ENCODE results near the gene MMD2. TPM values are rescaled to one million over a fixed set of nuclear protein-coding genes. Genes with fewer than 3 reads are reported as not detected.

MMD2 gene
- polyA plus RNA-seq, 2 of the 4 experiments (the other 2 are of a cell fraction): not detected

GRCh38 chr7:4951304-4951703, 7.7 kb downstream of the MMD2 start:
- no peak for ATAC-seq
- WGBS (ENCODE audit: missing lambda C conversion rate): 0% methylated on average over 5 of the region's 5 CpGs
- Histone ChIP-seq H3K4me1 (no peaks in the 10 kb centered on the region), H3K27ac (no peak overlapping the region), H3K9me3 (peaks cover 7% of the 10 kb centered on the region; the same call in 1 of the 3 replicates), H3K4me3 (no peak overlapping the region), H3K4me2 (no peak overlapping the region)
- ChIA-PET CTCF (interaction anchor here (5.5 kb wide), 1 partner anchor 22 kb away, joined by 21 read pairs; no protein-coding TSS in a partner anchor), POLR2A (no interaction called here)
- no peak for DNase-seq (ENCODE audit: low read depth in 1 of 2, low spot score in 1 of 2)
- FAIRE-seq: no peak
- TF ChIP-seq, protein P1, sequence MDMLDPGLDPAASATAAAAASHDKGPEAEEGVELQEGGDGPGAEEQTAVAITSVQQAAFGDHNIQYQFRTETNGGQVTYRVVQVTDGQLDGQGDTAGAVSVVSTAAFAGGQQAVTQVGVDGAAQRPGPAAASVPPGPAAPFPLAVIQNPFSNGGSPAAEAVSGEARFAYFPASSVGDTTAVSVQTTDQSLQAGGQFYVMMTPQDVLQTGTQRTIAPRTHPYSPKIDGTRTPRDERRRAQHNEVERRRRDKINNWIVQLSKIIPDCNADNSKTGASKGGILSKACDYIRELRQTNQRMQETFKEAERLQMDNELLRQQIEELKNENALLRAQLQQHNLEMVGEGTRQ (IDR thresholded peaks at IDR 0.05): no peak
- no peak for TF ChIP-seq CBX2 (IDR thresholded peaks at IDR 0.05; ENCODE audit: borderline replicate concordance, low read depth)

DNA sequence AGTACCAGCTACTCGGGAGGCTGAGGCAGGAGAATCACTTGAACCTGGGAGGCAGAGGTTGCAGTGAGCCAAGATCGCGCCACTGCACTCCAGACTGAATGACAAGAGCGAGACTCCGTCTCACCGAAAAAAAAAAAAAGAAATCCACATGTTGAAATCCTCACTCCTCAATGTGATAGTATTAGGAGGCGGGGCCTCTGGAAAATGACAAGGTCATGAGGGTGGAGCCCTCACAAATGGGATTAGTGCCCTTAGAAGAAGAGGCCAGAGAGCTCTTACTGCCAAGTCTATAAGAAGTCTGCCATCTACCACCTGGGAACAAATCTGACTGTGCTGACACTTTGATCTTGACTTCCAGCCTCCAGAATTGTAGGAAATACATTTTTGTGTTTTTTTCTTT, 10.6 kb downstream of the MMD2 start:
- H3K9me3 ChIP-seq: peaks cover 7% of the 10 kb centered on the region; the same call in 1 of the 3 replicates
- ATAC-seq (no peak), DNase-seq (ENCODE audit: low read depth in 1 of 2, low spot score in 1 of 2) (no peak), FAIRE-seq (no peak)
- H3K4me2 ChIP-seq: no peak overlapping the region
- TF ChIP-seq HES2 (IDR thresholded peaks at IDR 0.05) (no peak), CBX2 (IDR thresholded peaks at IDR 0.05; ENCODE audit: borderline replicate concordance, low read depth) (no peak), TFCP2L1 (CRISPR knock-in tag; IDR thresholded peaks at IDR 0.05) (no peak), RFX5 (IDR thresholded peaks at IDR 0.05) (no peak), PHF8 (IDR thresholded peaks at IDR 0.05; ENCODE audit: borderline replicate concordance, low read depth) (no peak), GATA3 (IDR thresholded peaks at IDR 0.05; ENCODE audit: borderline replicate concordance) (no peak), CEBPB (IDR thresholded peaks at IDR 0.05) (no peak)
- TF ChIP-seq, protein P1 (IDR thresholded peaks at IDR 0.05): no peak
- TF ChIP-seq, protein P2, sequence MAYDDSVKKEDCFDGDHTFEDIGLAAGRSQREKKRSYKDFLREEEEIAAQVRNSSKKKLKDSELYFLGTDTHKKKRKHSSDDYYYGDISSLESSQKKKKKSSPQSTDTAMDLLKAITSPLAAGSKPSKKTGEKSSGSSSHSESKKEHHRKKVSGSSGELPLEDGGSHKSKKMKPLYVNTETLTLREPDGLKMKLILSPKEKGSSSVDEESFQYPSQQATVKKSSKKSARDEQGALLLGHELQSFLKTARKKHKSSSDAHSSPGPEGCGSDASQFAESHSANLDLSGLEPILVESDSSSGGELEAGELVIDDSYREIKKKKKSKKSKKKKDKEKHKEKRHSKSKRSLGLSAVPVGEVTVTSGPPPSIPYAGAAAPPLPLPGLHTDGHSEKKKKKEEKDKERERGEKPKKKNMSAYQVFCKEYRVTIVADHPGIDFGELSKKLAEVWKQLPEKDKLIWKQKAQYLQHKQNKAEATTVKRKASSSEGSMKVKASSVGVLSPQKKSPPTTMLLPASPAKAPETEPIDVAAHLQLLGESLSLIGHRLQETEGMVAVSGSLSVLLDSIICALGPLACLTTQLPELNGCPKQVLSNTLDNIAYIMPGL (CRISPR knock-in tag; IDR thresholded peaks at IDR 0.05; ENCODE audit: borderline replicate concordance): no peak
- no peak overlapping the region for H3K27ac ChIP-seq
- 63% methylated on average over 7 of the region's 7 CpGs for WGBS (ENCODE audit: missing lambda C conversion rate)
- no peak overlapping the region for H3K4me3 ChIP-seq
- ChIA-PET CTCF (interaction anchor here (0.6 to 1.6 kb wide), 3 partner anchors 10 to 137 kb away, joined by 3 to 4 read pairs (median 3); no protein-coding TSS in a partner anchor), POLR2A (no interaction called here)
- H3K4me1 ChIP-seq: no peaks in the 10 kb centered on the region

GRCh38 chr7:4945949-4946348, 13.0 kb downstream of the MMD2 start:
- TF ChIP-seq RAD21 (conservative IDR thresholded peaks at IDR 0.05 in 1 of 2, IDR thresholded peaks at IDR 0.05 in 1 of 2): no peak
- no peak for TF ChIP-seq FOSL2 (IDR thresholded peaks at IDR 0.05)
- no peak for TF ChIP-seq FOSL2 (CRISPR knock-in tag; IDR thresholded peaks at IDR 0.05)
- TF ChIP-seq, protein P3, sequence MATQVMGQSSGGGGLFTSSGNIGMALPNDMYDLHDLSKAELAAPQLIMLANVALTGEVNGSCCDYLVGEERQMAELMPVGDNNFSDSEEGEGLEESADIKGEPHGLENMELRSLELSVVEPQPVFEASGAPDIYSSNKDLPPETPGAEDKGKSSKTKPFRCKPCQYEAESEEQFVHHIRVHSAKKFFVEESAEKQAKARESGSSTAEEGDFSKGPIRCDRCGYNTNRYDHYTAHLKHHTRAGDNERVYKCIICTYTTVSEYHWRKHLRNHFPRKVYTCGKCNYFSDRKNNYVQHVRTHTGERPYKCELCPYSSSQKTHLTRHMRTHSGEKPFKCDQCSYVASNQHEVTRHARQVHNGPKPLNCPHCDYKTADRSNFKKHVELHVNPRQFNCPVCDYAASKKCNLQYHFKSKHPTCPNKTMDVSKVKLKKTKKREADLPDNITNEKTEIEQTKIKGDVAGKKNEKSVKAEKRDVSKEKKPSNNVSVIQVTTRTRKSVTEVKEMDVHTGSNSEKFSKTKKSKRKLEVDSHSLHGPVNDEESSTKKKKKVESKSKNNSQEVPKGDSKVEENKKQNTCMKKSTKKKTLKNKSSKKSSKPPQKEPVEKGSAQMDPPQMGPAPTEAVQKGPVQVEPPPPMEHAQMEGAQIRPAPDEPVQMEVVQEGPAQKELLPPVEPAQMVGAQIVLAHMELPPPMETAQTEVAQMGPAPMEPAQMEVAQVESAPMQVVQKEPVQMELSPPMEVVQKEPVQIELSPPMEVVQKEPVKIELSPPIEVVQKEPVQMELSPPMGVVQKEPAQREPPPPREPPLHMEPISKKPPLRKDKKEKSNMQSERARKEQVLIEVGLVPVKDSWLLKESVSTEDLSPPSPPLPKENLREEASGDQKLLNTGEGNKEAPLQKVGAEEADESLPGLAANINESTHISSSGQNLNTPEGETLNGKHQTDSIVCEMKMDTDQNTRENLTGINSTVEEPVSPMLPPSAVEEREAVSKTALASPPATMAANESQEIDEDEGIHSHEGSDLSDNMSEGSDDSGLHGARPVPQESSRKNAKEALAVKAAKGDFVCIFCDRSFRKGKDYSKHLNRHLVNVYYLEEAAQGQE (IDR thresholded peaks at IDR 0.05): no peak
- no peak for TF ChIP-seq BHLHE40 (IDR thresholded peaks at IDR 0.05; ENCODE audit: low read depth, low read length)
- no peak for TF ChIP-seq SMC3 (IDR thresholded peaks at IDR 0.05)
- no peak for TF ChIP-seq FOSB (CRISPR knock-in tag; IDR thresholded peaks at IDR 0.05)
- TF ChIP-seq, protein P1 (IDR thresholded peaks at IDR 0.05): no peak
- no peak for TF ChIP-seq HOXB5 (CRISPR knock-in tag; IDR thresholded peaks at IDR 0.05)
- TF ChIP-seq, protein P2 (CRISPR knock-in tag; IDR thresholded peaks at IDR 0.05; ENCODE audit: borderline replicate concordance): no peak
- TF ChIP-seq JUN (IDR thresholded peaks at IDR 0.05): no peak
- no peak for TF ChIP-seq NR3C1 (IDR thresholded peaks at IDR 0.05)
- no peak for TF ChIP-seq EHMT2 (IDR thresholded peaks at IDR 0.05; ENCODE audit: low read depth)
- TF ChIP-seq SREBF2 (IDR thresholded peaks at IDR 0.05): no peak
- TF ChIP-seq KDM1A (IDR thresholded peaks at IDR 0.05; ENCODE audit: low read depth): no peak
- DNase-seq (ENCODE audit: low read depth in 1 of 2, low spot score in 1 of 2): no peak
- ChIA-PET POLR2A (no interaction called here), CTCF (interaction anchor here (2.1 to 2.2 kb wide), 2 partner anchors 10 to 28 kb away, joined by 4 to 8 read pairs; no protein-coding TSS in a partner anchor)
- no peaks in the 10 kb centered on the region for H3K4me1 ChIP-seq
- peaks cover 7% of the 10 kb centered on the region; the same call in 1 of the 3 replicates for H3K9me3 ChIP-seq
- no peak overlapping the region for H3K27ac ChIP-seq
- ATAC-seq: no peak
- 88% methylated on average over 26 of the region's 26 CpGs for WGBS (ENCODE audit: missing lambda C conversion rate)
- FAIRE-seq: no peak
- no peak overlapping the region for H3K4me2 ChIP-seq
- H3K4me3 ChIP-seq: no peak overlapping the region

All from A549 (cell line).